ENCODE measurements around the gene MMP12.
"Not testable (repeated sequence)": the region's sequence is repeated elsewhere in the genome, so short reads cannot be mapped to it uniquely, and the experiment has no call there.

Gene MMP12

GRCh38 chr11:102874852-102875251, at the start of gene MMP12:
TSS of gene MMP12 (minus strand) at chr11:102874982. CDS start at chr11:102874937, 45 bp downstream.
- ATAC-seq: no peak

GRCh38 chr11:102921587-102922220, 46.9 kb upstream of the MMP12 start:
- ATAC-seq (no peak), DNase-seq (no peak)

More at GRCh38 chr11:102874852-102875251, at the start of gene MMP12:
- no peak for DNase-seq

GRCh38 chr11:102920118-102920684, 45.4 kb upstream of the MMP12 start:
- DNase-seq: no peak
- no peak for ATAC-seq

GRCh38 chr11:102915044-102915375, 40.2 kb upstream of the MMP12 start:
- ATAC-seq: no peak
- no peak for DNase-seq

- DNase-seq: no peak
- no peak for ATAC-seq
These were observed 39.7 kb upstream of the MMP12 start for GRCh38 chr11:102914238-102915043.

- ATAC-seq (no peak), DNase-seq (no peak)
These were observed 37.7 kb upstream of the MMP12 start for GRCh38 chr11:102912482-102912830.

- ATAC-seq (no peak), DNase-seq (no peak)
These were observed 37.1 kb upstream of the MMP12 start for GRCh38 chr11:102911758-102912481.

GRCh38 chr11:102905848-102906247, 31.1 kb upstream of the MMP12 start:
- ATAC-seq, DNase-seq: not testable (repeated sequence)

- DNase-seq, ATAC-seq: not testable (repeated sequence)
These were observed 29.1 kb upstream of the MMP12 start for GRCh38 chr11:102903895-102904294.

- ATAC-seq: no peak
- no peak for DNase-seq
These were observed 25.6 kb upstream of the MMP12 start for GRCh38 chr11:102900346-102900745.

- DNase-seq (no peak), ATAC-seq (no peak)
These were observed 17.0 kb upstream of the MMP12 start for GRCh38 chr11:102891736-102892135.

GRCh38 chr11:102886999-102887398, 12.2 kb upstream of the MMP12 start:
- ATAC-seq (no peak), DNase-seq (no peak)

GRCh38 chr11:102883141-102883540, 8.4 kb upstream of the MMP12 start:
- DNase-seq: no peak
- no peak for ATAC-seq

- peak; percentile 52 for ATAC-seq
- no peak for DNase-seq
These were observed 7.7 kb upstream of the MMP12 start for GRCh38 chr11:102882389-102883024.

- no peak for DNase-seq
- ATAC-seq: no peak
These were observed 5.0 kb upstream of the MMP12 start for GRCh38 chr11:102879801-102880200.

- no peak for DNase-seq
- no peak for ATAC-seq
These were observed 3.8 kb upstream of the MMP12 start for GRCh38 chr11:102878595-102878994.

GRCh38 chr11:102869354-102869964, 5.3 kb downstream of the MMP12 start:
- not testable (repeated sequence) for DNase-seq, ATAC-seq

- ATAC-seq: no peak
These were observed 6.4 kb downstream of the MMP12 start for GRCh38 chr11:102868339-102868738.

GRCh38 chr11:102864724-102865123, 10.1 kb downstream of the MMP12 start:
- no peak for ATAC-seq
- no peak for DNase-seq

More at GRCh38 chr11:102868339-102868738, 6.4 kb downstream of the MMP12 start:
- DNase-seq: no peak

GRCh38 chr11:102853956-102854355, 20.8 kb downstream of the MMP12 start:
- DNase-seq (no peak), ATAC-seq (no peak)

GRCh38 chr11:102853055-102853454, 21.7 kb downstream of the MMP12 start:
- no peak for DNase-seq
- ATAC-seq: no peak
